SU-DHL-6 (cell line): ENCODE data around the gene MTOR.
"Not testable (repeated sequence)": the region's sequence is repeated elsewhere in the genome, so short reads cannot be mapped to it uniquely, and the experiment has no call there.

ENCODE experiments used
- H2AFZ ChIP-seq: fragments of 200-600 bp; sonication (generic); 2 replicates; pipeline ENCODE4 v1.6.1; 2014; ENCODE audit warnings: low read depth, mild to moderate bottlenecking, moderate library complexity, mixed read lengths, antibody characterized with exemption, low read length; ENCODE audit not compliant: severe bottlenecking
- H3F3A ChIP-seq: fragments of 200-600 bp; shearing (Covaris generic); 2 replicates; pipeline ENCODE4 v1.6.0; 2016; ENCODE audit warnings: antibody characterized with exemption, mild to moderate bottlenecking; ENCODE audit not compliant: insufficient read depth
- H3K27ac ChIP-seq: fragments of 200-600 bp; sonication (generic); 2 replicates; pipeline ENCODE4 v1.5.1; 2016; ENCODE audit warnings: low read depth, mild to moderate bottlenecking, low read length, moderate library complexity, mixed read lengths
- H3K27me3 ChIP-seq: fragments of 200-600 bp; sonication (generic), shearing (Covaris generic); 2 replicates; pipeline ENCODE4 v1.6.0; 2014; ENCODE audit warnings: mild to moderate bottlenecking, low read length
- H3K36me3 ChIP-seq: fragments of 200-600 bp; sonication (generic); 2 replicates; pipeline ENCODE4 v1.6.1; 2014; ENCODE audit warnings: mild to moderate bottlenecking, low read length, mixed read lengths
- H3K4me2 ChIP-seq: fragments of 300-600, 200-600 bp; shearing (Covaris generic), sonication (generic); 2 replicates; pipeline ENCODE4 v1.6.0; 2014; ENCODE audit warnings: low read length, low read depth, mild to moderate bottlenecking; ENCODE audit not compliant: poor library complexity, severe bottlenecking
- H3K4me3 ChIP-seq: fragments of 200-600 bp; sonication (generic); 2 replicates; pipeline ENCODE4 v1.5.1; 2014; ENCODE audit warnings: antibody characterized with exemption, low read length, mild to moderate bottlenecking, mixed read lengths; ENCODE audit not compliant: insufficient read depth, poor library complexity, severe bottlenecking
- H3K79me2 ChIP-seq: fragments of 200-600 bp; sonication (generic); 2 replicates; pipeline ENCODE4 v1.6.1; 2014; ENCODE audit warnings: mild to moderate bottlenecking, low read length, moderate library complexity; ENCODE audit not compliant: insufficient read depth
- H3K9ac ChIP-seq: fragments of 200-600 bp; sonication (generic); 2 replicates; pipeline ENCODE4 v1.7.0; 2014; ENCODE audit warnings: mild to moderate bottlenecking, low read length
- H3K9me2 ChIP-seq: fragments of 200-600 bp; sonication (generic); replicated peaks from 2 replicates; pipeline ENCODE4 v1.6.1; 2014; ENCODE audit warnings: low read length; ENCODE audit not compliant: insufficient read depth
- H3K9me3 ChIP-seq: fragments of 200-600 bp; sonication (generic); 2 replicates; pipeline ENCODE4 v1.6.1; 2014; ENCODE audit warnings: low read length, mixed read lengths; ENCODE audit not compliant: insufficient read depth
- H4K20me1 ChIP-seq: fragments of 200-600 bp; sonication (generic); 2 replicates; pipeline ENCODE4 v1.6.1; 2014; ENCODE audit warnings: low read depth, mild to moderate bottlenecking, antibody characterized with exemption, low read length, moderate library complexity, mixed read lengths
- CTCF ChIP-seq: fragments of 200-600 bp; sonication (generic); IDR thresholded peaks from one replicate; pipeline ENCODE4 v1.5.1; 2017; ENCODE audit warnings: antibody characterized with exemption, mild to moderate bottlenecking, low read length, moderate library complexity; ENCODE audit not compliant: insufficient read depth, poor library complexity, severe bottlenecking
- EZH2phosphoT487 ChIP-seq: fragments of 200-600 bp; sonication (generic), shearing (Covaris generic); conservative IDR thresholded peaks from 2 replicates; pipeline ENCODE4 v1.6.1; 2018; ENCODE audit warnings: mild to moderate bottlenecking, antibody characterized with exemption, low read length, moderate library complexity, mixed read lengths

MTOR gene

GRCh38 chr1:11307852-11308251 is 45.5 kb upstream of the MTOR start:
- Histone ChIP-seq H3K9ac (no peak overlapping the region), H3K9me3 (no peaks in the 10 kb centered on the region), H3K36me3 (no peaks in the 10 kb centered on the region), H3K4me2 (no peak overlapping the region), H3K4me3 (no peak overlapping the region), H2AFZ (no peak overlapping the region), H3F3A (no peaks in the 10 kb centered on the region), H3K9me2 (no peaks in the 10 kb centered on the region), H3K27ac (no peak overlapping the region), H4K20me1 (no peaks in the 10 kb centered on the region), H3K27me3 (no peaks in the 10 kb centered on the region; the same call in 1 of the 2 replicates), H3K79me2 (no peaks in the 10 kb centered on the region)
- TF ChIP-seq CTCF, result no peak
- TF ChIP-seq EZH2phosphoT487, result no peak

DNA sequence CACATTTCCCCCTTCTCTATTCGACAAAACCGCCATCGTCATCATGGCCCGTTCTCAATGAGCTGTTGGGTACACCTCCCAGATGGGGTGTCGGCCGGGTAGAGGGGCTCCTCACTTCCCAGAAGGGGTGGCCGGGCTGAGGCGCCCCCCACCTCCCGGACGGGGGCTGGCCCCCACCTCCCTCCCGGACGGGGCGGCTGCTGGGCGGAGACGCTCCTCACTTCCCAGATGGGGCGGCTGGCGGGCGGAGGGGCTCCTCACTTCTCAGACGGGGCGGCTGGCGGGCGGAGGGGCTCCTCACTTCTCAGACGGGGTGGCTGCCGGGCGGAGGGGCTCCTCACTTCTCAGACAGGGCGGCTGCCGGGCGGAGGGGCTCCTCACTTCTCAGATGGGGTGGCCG is 43.2 kb upstream of the MTOR start:
- H3K4me3 ChIP-seq, H3K27ac ChIP-seq, H3K27me3 ChIP-seq, H3K4me2 ChIP-seq, H3F3A ChIP-seq, H3K9ac ChIP-seq, H3K36me3 ChIP-seq, H2AFZ ChIP-seq, H3K9me3 ChIP-seq, H3K79me2 ChIP-seq, H3K9me2 ChIP-seq, H4K20me1 ChIP-seq: not testable (repeated sequence)

GRCh38 chr1:11302366-11302765 is 40.0 kb upstream of the MTOR start:
- no peaks in the 10 kb centered on the region for H3K79me2 ChIP-seq
- H3K27me3 ChIP-seq, result no peaks in the 10 kb centered on the region
- no peaks in the 10 kb centered on the region for H3F3A ChIP-seq
- no peak overlapping the region for H3K4me2 ChIP-seq
- H3K27ac ChIP-seq, result no peak overlapping the region
- H4K20me1 ChIP-seq, result no peaks in the 10 kb centered on the region
- no peak overlapping the region for H2AFZ ChIP-seq
- no peaks in the 10 kb centered on the region for H3K9me3 ChIP-seq
- no peak for TF ChIP-seq EZH2phosphoT487
- no peak for TF ChIP-seq CTCF
- no peaks in the 10 kb centered on the region for H3K36me3 ChIP-seq
- no peak overlapping the region for H3K9ac ChIP-seq
- no peaks in the 10 kb centered on the region for H3K9me2 ChIP-seq
- no peak overlapping the region for H3K4me3 ChIP-seq

DNA sequence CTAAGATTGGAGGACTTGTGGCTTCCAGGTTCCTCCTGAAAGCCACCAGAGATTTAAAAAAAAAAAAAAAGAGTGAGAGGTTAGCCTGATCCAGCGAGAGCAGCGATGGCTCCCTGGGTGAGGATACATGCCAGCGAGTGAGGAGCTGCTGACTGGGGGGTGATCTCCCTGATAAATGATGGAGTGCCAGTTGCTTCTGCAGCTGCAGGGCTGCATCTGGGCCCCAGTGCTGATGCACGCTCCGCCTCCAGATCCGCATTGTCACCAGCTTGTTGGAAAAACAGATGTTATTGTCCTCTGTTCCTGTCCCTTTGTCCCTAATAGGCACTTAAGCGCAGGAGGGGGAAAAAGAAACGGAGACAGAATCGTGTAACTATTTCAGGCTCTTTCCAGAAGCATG is 39.2 kb upstream of the MTOR start:
- H4K20me1 ChIP-seq, result no peaks in the 10 kb centered on the region

More for the DNA sequence above, 39.2 kb upstream of the MTOR start:
- no peak overlapping the region for H3K4me3 ChIP-seq
- H3K4me2 ChIP-seq, result no peak overlapping the region
- no peaks in the 10 kb centered on the region for H3K9me3 ChIP-seq
- no peaks in the 10 kb centered on the region for H3F3A ChIP-seq
- TF ChIP-seq CTCF (no peak), EZH2phosphoT487 (no peak)
- no peak overlapping the region for H3K9ac ChIP-seq
- H3K79me2 ChIP-seq, result no peaks in the 10 kb centered on the region
- no peaks in the 10 kb centered on the region for H3K36me3 ChIP-seq
- no peak overlapping the region for H3K27ac ChIP-seq
- H3K9me2 ChIP-seq, result no peaks in the 10 kb centered on the region
- H3K27me3 ChIP-seq, result no peaks in the 10 kb centered on the region
- H2AFZ ChIP-seq, result no peak overlapping the region
